GM18502 (cell line): ENCODE data around the gene RCCD1.
"Not testable (repeated sequence)": the region's sequence is repeated elsewhere in the genome, so short reads cannot be mapped to it uniquely, and the experiment has no call there.

Experiments used
- ATAC-seq: cut with Tn5 transposase; IDR thresholded peaks from one replicate; pipeline ENCODE4 v1.9.1; 2021; ENCODE audit warnings: mild to moderate bottlenecking; ENCODE audit not compliant: unreplicated experiment, poor library complexity

Gene RCCD1, protein sequence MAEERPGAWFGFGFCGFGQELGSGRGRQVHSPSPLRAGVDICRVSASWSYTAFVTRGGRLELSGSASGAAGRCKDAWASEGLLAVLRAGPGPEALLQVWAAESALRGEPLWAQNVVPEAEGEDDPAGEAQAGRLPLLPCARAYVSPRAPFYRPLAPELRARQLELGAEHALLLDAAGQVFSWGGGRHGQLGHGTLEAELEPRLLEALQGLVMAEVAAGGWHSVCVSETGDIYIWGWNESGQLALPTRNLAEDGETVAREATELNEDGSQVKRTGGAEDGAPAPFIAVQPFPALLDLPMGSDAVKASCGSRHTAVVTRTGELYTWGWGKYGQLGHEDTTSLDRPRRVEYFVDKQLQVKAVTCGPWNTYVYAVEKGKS

GRCh38 chr15:90954712-90955623, at the start of gene RCCD1:
Gene RCCD1 (plus strand): TSS chr15:90954884. CDS start chr15:90956735, 1,851 bp downstream.
- ATAC-seq = peak; percentile 92

- no peak for ATAC-seq
Measured at GRCh38 chr15:90905306-90906180, 49.1 kb upstream of the RCCD1 start.

- ATAC-seq = no peak
Measured at GRCh38 chr15:90906181-90906849, 48.4 kb upstream of the RCCD1 start.

GRCh38 chr15:90907051-90907660, 47.5 kb upstream of the RCCD1 start:
- no peak for ATAC-seq

DNA sequence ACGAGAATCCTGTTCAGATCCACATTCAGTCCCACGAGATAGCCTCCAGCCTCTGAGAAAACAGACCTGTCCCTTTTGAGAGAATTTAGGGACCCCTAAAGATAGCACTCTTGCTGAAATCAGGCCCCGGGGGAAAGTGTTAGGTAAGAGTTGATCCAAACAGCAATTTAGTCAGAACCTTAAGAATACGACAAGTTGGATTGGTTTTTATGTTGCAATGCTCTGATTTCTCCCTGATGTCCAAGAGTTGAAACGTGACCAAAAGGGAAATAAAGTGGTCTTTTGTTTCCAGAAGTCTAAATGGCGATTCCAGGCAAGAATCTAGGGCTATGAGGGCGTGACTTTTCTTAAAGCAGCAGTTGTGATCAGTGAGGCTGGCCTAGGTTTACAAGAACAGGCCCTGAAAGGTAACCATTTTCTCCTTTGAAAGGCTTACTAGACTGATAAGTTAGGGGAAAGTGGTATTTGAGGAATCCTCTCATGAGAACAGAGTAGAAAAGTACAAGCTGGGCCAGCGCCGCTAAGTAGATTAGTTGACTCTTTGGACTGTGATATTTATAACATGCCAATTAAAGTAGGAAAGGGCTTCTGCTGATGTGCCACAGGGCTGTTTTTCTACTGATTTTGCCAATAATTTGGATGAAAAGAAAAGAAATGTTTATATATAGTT, 46.7 kb upstream of the RCCD1 start:
- no peak for ATAC-seq

DNA sequence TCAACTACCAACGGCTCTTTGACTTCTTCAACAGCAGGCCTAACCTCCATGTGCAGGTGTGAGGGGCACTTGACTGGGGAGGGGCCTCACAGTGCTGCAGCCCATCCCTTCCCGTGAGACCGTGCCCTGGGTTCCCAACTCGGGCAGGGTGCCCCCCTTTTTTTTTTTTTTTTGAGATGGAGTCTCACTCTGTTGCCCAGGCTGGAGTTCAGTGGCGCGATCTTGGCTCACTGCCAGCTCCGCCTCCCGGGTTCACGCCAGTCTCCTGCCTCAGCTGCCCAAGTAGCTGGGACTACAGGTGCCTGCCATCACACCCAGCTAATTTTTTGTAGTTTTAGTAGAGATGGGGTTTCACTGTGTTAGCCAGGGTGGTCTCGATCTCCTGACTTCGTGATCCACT, 45.2 kb upstream of the RCCD1 start:
- not testable (repeated sequence) for ATAC-seq

DNA sequence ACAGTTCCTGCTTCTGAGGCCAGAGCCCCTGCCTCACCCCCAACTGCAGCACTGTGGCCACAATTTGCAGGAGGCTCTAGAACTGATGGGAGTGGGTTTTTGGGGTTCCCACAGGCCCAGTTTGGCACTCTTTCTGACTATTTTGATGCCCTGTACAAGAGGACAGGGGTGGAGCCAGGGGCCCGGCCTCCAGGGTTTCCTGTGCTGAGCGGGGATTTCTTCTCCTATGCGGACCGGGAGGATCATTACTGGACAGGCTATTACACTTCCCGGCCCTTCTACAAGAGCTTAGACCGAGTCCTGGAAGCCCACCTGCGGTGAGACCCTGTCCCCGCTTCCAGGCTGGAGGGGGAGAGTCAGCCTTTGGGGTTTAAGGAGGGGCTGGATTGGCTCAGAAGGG, 44.7 kb upstream of the RCCD1 start:
- no peak for ATAC-seq

GRCh38 chr15:90910441-90911301, 44.0 kb upstream of the RCCD1 start:
- ATAC-seq = no peak

- no peak for ATAC-seq
Measured at GRCh38 chr15:90911302-90911623, 43.4 kb upstream of the RCCD1 start.

DNA sequence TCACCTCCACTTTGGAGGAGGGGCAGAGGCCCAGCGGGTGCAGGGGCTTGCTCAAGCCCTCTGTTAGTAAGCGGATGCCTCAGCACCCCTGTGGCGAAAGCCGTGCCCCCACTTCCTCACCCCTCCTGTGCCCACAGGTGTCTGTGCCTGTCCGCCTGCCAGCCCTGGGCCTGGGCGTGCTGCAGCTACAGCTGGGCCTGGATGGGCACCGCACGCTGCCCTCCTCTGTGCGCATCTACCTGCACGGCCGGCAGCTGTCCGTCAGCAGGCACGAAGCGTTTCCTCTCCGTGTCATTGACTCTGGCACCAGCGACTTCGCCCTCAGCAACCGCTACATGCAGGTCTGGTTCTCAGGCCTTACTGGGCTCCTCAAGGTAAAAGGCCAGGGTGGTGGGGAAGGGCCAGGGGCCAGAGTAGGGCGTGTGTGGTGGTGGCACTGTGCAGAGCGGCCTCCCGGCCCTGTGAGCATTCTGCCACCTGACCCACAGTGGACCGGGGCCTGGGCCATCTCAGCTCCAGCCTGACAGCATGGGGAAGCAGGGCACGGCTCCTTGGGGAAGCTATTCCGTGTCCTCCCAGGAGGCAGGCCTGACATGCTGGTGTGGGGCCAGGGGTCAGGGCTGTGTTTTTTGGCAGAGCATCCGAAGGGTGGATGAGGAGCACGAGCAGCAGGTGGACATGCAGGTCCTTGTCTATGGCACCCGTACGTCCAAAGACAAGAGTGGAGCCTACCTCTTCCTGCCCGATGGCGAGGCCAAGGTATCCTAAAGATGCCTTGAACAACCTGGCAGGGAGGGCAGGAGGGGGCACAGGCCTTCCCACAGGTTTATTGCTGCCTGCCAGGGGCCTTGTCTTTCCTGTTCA, 42.5 kb upstream of the RCCD1 start:
- ATAC-seq = no peak

DNA sequence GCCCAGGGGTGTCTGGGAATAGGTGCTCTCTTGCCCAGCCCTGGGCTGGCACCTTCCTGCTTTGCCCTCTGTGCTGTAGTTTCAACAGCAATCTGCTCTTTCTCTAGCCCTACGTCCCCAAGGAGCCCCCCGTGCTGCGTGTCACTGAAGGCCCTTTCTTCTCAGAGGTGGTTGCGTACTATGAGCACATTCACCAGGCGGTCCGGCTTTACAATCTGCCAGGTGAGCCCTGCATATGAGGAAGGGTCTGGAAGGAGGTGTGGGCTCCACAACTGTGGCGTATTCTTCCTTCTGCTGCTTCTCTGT, 42.0 kb upstream of the RCCD1 start:
- ATAC-seq = no peak

- ATAC-seq = no peak
Measured at GRCh38 chr15:90913398-90913944, 41.2 kb upstream of the RCCD1 start.

GRCh38 chr15:90914305-90915080, 40.2 kb upstream of the RCCD1 start:
- no peak for ATAC-seq

- ATAC-seq = no peak
Measured at GRCh38 chr15:90915216-90915807, 39.4 kb upstream of the RCCD1 start.

GRCh38 chr15:90915808-90916440, 38.8 kb upstream of the RCCD1 start:
- ATAC-seq = no peak

DNA sequence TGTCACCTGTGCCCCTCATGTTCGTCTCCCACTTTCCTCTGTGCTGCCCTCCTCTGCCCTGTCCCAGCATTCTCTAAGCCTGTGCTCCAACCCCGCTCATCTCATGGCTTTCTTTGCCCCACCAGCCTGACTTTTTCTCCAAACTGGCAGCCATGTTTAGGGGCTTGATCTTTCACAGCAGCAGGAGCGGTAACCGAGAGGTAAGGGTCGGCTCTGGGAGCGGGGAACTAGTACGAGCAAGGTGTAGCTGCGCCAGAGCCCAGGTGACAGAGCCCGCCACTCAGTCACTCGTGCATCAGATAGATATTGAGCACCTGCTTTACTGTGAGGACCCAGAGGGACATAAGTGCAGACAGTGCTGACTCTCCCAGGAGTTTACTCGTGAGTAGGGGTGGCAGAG, 38.2 kb upstream of the RCCD1 start:
- no peak for ATAC-seq
